Glomerular endothelial cell (primary cell): ENCODE results near the gene PBOV1. TPM values are rescaled to one million over a fixed set of nuclear protein-coding genes. Genes with fewer than 3 reads are reported as not detected.

Experiments used
- total RNA-seq: library from RNA; depleted of rRNA; stranded (reverse); fragments of >200 nt; gene quantifications from 2 replicates; pipeline ENCODE4 v1.2.3, GENCODE V29; 2015

PBOV1 gene
- total RNA-seq, 1 donor from 2014 or later = not detected

Other genes with a start within 250 kb of the PBOV1 start
- 42.8 and 58.1 TPM in 2 replicates for gene PERP, start 111.1 kb downstream of the PBOV1 start, total RNA-seq
- 4.5 and 5.1 TPM in 2 replicates for gene ARFGEF3, start 56.6 kb downstream of the PBOV1 start, total RNA-seq
- gene SMIM28, start 159.4 kb upstream of the PBOV1 start, total RNA-seq = not detected in 2 replicates
- 40.7 and 63.9 TPM in 2 replicates for gene HEBP2, start 185.7 kb upstream of the PBOV1 start, total RNA-seq